DOHH2 (cell line): ENCODE data around the gene RASIP1.

Source experiments
- CTCF ChIP-seq: fragments of 200-600 bp; sonication (generic); IDR thresholded peaks from one replicate; pipeline ENCODE4 v1.5.1; 2014; ENCODE audit warnings: antibody characterized with exemption, mild to moderate bottlenecking, low read depth, low read length; ENCODE audit not compliant: poor library complexity, severe bottlenecking
- EZH2phosphoT487 ChIP-seq: fragments of 200-600 bp; sonication (generic); IDR thresholded peaks from 2 replicates; pipeline ENCODE4 v1.6.1; 2017; ENCODE audit warnings: borderline replicate concordance, mild to moderate bottlenecking, antibody characterized with exemption, low read length, moderate library complexity, mixed read lengths

GRCh38 chr19:48755084-48755641, 14.8 kb upstream of the RASIP1 start, which contains the start of gene FGF21:
- TF ChIP-seq CTCF, result no peak
- TF ChIP-seq EZH2phosphoT487, result no peak
